ENCODE measurements around the gene DOCK3. TPM values are rescaled to one million over a fixed set of nuclear protein-coding genes. Genes with fewer than 3 reads are reported as not detected.
"Not testable (repeated sequence)": the region's sequence is repeated elsewhere in the genome, so short reads cannot be mapped to it uniquely, and the experiment has no call there.

The DOCK3 gene
- total and polyA plus RNA-seq, 9 donors, result 0.04 to 0.71 (median 0.27) TPM; not detected in 1

DNA sequence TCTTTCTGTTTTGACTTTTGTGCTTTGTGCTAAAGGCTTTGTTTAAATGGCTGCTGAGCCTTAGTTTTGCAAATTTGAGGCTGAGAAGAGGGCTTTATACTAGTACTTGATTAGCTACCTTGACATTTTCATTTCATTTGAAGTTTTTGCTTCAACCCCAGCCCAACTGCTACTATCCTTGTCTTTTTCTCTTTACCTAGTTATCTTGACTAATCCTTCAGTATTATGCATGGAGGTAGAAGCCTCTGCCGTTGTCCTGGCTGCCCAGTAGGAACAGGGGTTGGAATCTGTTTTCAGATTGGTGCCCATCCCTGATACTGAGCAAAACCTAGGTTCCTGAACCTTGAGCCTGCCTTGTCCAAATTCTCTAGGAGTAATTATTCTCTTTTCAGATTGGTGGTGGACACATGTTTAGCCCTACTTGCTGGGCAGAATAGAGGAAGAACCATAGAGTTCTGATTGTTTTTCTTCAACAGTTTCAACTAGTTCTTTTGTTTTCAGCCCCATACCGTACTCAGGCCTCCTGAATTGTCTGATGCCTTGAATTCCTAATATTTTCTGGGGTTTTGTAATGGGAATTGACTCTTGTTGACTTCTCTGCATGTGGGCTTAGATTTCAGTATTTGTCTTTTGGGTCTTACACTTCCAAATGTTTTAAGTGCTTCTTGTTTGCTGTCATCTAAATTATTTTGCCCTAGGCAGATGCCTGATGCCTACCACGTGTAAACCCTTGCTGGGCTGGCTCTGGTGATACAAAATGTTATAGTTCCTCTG is 143.2 kb downstream of the DOCK3 start:
- Histone ChIP-seq H3K36me3 (no peaks in the 10 kb centered on the region), H3K27me3 (no peaks in the 10 kb centered on the region), H3K9me3 (no peaks in the 10 kb centered on the region), H3K4me3 (no peak overlapping the region), H3K27ac (no peak overlapping the region), H3K4me1 (ENCODE audit: insufficient read depth) (no peaks in the 10 kb centered on the region)
- TF ChIP-seq POLR2A (IDR thresholded peaks at IDR 0.05), result no peak
- no peak for TF ChIP-seq EP300 (IDR thresholded peaks at IDR 0.05)
- TF ChIP-seq, protein P1, sequence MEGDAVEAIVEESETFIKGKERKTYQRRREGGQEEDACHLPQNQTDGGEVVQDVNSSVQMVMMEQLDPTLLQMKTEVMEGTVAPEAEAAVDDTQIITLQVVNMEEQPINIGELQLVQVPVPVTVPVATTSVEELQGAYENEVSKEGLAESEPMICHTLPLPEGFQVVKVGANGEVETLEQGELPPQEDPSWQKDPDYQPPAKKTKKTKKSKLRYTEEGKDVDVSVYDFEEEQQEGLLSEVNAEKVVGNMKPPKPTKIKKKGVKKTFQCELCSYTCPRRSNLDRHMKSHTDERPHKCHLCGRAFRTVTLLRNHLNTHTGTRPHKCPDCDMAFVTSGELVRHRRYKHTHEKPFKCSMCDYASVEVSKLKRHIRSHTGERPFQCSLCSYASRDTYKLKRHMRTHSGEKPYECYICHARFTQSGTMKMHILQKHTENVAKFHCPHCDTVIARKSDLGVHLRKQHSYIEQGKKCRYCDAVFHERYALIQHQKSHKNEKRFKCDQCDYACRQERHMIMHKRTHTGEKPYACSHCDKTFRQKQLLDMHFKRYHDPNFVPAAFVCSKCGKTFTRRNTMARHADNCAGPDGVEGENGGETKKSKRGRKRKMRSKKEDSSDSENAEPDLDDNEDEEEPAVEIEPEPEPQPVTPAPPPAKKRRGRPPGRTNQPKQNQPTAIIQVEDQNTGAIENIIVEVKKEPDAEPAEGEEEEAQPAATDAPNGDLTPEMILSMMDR (IDR thresholded peaks at IDR 0.05), result no peak
- WGBS, 3 donors, result 22 to 26% (median 24%) methylated on average over 3 of the region's 3 CpGs
- no peak for DNase-seq
- intact Hi-C loops (cut with DNase I), result no loop called here

DNA sequence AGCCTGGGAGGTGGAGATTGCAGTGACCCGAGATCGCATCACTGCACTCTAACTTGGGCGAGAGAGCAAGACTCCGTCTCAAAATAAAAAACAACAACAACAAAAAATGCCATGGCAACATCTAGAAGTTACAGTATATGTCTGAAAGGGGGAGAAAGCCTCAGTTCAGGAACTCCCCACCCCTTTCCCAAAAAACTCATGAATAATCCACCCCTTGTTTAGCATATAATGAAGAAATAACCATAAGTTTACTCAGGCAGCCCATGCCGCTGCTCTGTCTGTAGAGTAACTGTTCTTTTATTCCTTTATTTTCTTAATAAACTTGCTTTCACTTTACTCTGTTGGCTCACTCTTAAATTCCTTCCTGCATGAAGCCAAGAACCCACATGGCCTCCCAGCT is 145.2 kb downstream of the DOCK3 start:
- Histone ChIP-seq H3K4me1 (ENCODE audit: insufficient read depth) (no peaks in the 10 kb centered on the region), H3K27ac (no peak overlapping the region), H3K36me3 (no peaks in the 10 kb centered on the region), H3K9me3 (no peaks in the 10 kb centered on the region), H3K4me3 (no peak overlapping the region), H3K27me3 (no peaks in the 10 kb centered on the region)
- no peak for DNase-seq
- intact Hi-C loops (cut with DNase I), result no loop called here
- 87 to 93% (median 87%) methylated on average over 5 of the region's 5 CpGs for WGBS, 3 donors
- TF ChIP-seq, protein P1 (IDR thresholded peaks at IDR 0.05), result no peak
- no peak for TF ChIP-seq EP300 (IDR thresholded peaks at IDR 0.05)
- TF ChIP-seq POLR2A (IDR thresholded peaks at IDR 0.05), result no peak

DNA sequence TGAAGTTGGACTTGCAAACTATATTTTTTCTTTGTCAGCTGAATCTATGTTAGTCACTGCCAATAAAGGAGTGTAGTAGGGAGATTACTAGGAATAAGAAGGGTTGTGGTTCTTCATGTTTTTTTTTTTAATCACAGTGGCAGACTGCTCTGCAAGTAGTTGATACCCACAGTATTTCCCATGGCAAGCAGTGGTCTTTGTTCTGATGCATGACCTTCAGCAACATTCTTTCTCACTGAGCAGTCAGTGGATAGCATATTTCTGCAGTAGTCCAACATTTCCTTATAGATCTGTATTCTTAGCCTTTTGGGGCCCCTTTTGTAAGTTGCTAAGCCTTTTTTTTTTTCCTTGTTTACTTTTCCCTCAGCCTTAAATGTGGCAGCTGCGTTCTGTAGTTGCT is 151.1 kb downstream of the DOCK3 start:
- Histone ChIP-seq H3K4me1 (ENCODE audit: insufficient read depth) (no peaks in the 10 kb centered on the region), H3K4me3 (no peak overlapping the region)
- 49 to 53% (median 52%) methylated on average over 1 of the region's 1 CpG for WGBS, 3 donors

DNA sequence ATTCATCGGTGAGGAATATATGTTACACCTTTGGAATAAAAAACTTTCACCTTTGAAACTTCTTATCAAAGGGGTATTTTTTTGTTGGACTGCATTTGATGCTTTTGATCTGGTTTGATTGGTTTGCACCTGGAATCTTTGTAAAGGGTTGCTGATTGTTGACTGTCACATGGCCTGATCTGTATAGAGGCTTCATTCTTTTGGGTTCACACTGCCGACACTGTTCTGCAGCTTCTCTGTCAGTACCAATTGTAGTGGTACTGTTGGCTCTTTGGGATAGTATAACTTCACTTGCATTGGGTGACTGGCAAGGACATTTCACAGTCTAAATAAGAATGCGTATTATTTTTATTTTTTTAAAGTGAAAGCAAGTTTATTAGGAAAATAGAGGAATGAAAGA is 155.7 kb downstream of the DOCK3 start:
- Histone ChIP-seq H3K9me3 (no peaks in the 10 kb centered on the region), H3K4me3 (no peak overlapping the region), H3K27me3 (no peaks in the 10 kb centered on the region), H3K4me1 (ENCODE audit: insufficient read depth) (no peaks in the 10 kb centered on the region), H3K27ac (no peak overlapping the region), H3K36me3 (no peaks in the 10 kb centered on the region)
- intact Hi-C loops (cut with DNase I), result no loop called here
- DNase-seq, result no peak
- 81 to 85% (median 84%) methylated on average over 3 of the region's 3 CpGs for WGBS, 3 donors
- no peak for TF ChIP-seq EP300 (IDR thresholded peaks at IDR 0.05)
- no peak for TF ChIP-seq POLR2A (IDR thresholded peaks at IDR 0.05)
- TF ChIP-seq, protein P1 (IDR thresholded peaks at IDR 0.05), result no peak

More for the DNA sequence above, 151.1 kb downstream of the DOCK3 start:
- DNase-seq, result no peak
- Histone ChIP-seq H3K27me3 (no peaks in the 10 kb centered on the region), H3K9me3 (no peaks in the 10 kb centered on the region), H3K36me3 (no peaks in the 10 kb centered on the region), H3K27ac (no peak overlapping the region)
- intact Hi-C loops (cut with DNase I), result loop anchor here in 1 of 4 donors (5.0 kb wide), 1 partner anchor 99 kb away; no protein-coding TSS in a partner anchor
- TF ChIP-seq POLR2A (IDR thresholded peaks at IDR 0.05) (no peak), EP300 (IDR thresholded peaks at IDR 0.05) (no peak)
- TF ChIP-seq, protein P1 (IDR thresholded peaks at IDR 0.05), result no peak

DNA sequence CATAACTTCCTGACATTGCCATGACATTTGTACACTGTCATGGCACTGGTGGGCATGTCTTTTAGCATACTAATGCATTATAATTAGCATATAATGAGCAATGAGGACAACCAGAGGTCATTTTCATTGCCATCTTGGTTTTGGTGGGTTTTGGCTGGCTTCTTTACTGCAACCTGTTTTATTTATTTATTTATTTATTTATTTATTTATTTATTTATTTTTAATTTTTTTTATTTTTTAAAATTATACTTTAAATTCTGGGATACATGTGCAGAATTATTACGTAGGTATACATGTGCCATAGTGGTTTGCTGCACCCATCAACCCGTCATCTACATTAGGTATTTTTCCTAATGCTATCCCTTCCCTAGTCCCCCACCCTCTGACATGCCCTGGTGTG is 156.3 kb downstream of the DOCK3 start:
- H3K9me3 ChIP-seq; DNase-seq; H3K36me3 ChIP-seq; H3K4me1 ChIP-seq (ENCODE audit: insufficient read depth); H3K27ac ChIP-seq; intact Hi-C loops (cut with DNase I); H3K27me3 ChIP-seq; H3K4me3 ChIP-seq: not testable (repeated sequence)
- WGBS, 3 donors, result 92 to 93% (median 92%) methylated on average over 2 of the region's 2 CpGs

All from ovary (tissue), 9 donors.